Esophagus mucosa (tissue), 1 donor: Measurements from ENCODE around the gene NCK1. TPM values are rescaled to one million over a fixed set of nuclear protein-coding genes. Genes with fewer than 3 reads are reported as not detected.
"Not testable (repeated sequence)": the region's sequence is repeated elsewhere in the genome, so short reads cannot be mapped to it uniquely, and the experiment has no call there.

Experiments used
- ATAC-seq: fragments of 200-7000 bp; cut with Tn5 transposase; one replicate; pipeline ENCODE4 v1.9.1; 2020
- total RNA-seq: library from RNA; stranded (reverse); gene quantifications from one replicate; pipeline ENCODE4 v1.2.4, GENCODE V29; 2023
- donor health status: DM: yes; HTN: yes; CAD: no.

NCK1 gene
- total RNA-seq, 1 donor from 2014 or later = 61.9 TPM

DNA sequence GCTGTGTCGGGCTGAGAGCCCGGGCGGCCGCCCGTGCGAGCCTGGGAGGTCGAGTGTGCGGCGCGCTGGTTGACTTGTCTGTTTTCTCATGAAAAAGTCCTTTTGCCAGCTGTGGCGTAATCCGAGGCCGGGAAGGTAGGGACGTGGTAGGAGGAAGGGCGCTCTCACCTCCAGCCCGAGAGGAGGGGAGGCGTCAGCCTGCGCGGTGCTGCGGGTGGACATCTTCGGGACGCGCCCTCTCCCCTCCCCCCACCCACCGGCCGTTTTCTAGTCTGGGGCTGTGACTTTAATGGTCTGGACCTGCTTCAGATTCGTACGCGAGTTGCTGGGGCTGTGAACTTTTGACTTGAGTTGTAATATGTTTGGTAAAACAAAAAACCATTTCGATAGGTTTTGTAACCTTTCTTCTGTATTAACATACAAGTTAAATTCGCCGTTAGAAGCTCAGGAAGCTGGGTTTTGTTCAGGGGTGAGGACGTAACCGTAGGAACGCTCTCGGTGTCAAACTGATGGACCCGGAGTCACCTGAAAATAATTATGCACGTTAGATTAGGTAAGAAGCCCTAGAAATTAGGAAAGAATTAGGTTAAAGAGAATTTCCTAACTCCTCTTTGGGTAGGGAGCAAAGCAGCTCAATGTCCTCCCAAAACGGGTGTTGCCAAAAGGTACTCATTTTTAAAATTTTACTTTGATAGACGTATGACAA, 762 bp downstream of the NCK1 start:
- peak; percentile 56 for ATAC-seq

DNA sequence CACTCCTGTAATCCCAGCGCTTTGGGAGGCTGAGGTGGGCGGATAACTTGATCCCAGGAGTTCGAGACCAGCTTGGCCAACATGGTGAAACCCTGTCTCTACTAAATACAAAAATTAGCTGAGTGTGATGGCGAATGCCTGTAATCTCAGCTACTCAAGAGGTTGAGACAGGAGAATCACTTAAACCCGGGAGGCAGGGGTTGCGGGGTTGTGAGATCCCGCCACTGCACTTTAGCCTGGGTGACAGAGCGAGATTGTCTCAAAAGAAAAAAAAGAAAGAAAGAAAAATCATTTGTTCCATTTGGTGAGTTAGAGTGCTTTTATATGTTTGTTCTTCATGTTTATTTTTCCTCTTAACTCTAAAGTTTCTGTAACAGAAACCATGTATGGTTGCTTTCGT, 7.3 kb downstream of the NCK1 start:
- no peak for ATAC-seq

GRCh38 chr3:136872258-136872657, 10.2 kb downstream of the NCK1 start:
- ATAC-seq = not testable (repeated sequence)

DNA sequence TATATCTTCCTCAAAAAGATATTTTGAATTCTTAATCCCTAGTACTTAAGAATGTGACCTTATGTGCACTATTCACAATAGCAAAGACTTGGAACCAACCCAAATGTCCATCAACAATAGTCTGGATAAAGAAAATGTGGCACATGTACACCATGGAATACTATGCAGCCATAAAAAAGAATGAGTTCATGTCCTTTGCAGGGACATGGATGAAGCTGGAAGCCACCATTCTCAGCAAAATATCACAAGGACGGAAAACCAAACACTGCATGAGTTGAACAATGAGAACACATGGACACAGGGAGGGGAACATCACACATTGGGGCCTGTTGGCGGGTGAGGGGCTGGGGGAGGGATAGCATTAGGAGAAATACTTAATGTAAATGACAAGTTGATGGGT, 17.5 kb downstream of the NCK1 start:
- not testable (repeated sequence) for ATAC-seq

- ATAC-seq = peak; percentile 46
These were observed 20.6 kb downstream of the NCK1 start for GRCh38 chr3:136882571-136882970.

GRCh38 chr3:136883967-136884720, 22.1 kb downstream of the NCK1 start:
- no peak for ATAC-seq

DNA sequence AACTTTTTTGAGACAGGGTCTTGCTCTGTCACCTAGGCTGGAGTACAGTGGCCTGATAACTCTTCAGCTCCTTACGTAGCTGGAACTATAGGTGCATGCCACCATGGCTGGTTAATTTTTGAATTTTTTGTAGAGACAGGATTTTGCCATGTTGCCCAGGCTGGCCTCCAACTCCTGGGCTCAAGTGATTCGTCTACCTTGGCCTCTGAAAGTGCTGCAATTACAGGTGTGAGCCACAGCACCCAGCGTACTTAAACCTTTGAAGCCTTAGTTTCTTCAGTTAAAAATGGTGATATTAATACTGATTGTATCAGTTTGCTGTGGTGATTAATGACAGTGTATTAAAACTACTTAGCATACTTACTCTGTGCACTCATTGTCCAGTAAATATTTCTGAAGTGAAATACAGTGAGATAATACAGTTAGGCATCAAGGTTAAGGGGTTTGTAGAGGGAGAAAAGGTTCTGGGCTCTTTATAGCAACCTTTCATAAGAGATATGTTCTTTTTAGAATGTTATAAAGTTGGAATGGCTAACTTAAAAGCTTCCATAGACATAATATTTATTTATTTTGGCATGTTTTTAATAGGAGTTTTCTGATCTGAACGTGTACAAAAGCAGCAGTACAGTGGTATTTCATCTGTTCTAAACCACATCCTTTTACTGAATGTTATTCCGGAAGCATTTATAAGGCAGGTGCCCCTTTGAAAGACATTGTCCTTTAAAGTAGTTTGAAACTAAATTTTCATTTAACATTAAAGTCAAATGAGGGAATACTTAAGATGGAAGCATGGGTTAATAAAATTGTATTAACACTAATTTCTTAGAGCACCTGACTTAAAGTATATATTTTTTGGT, 23.6 kb downstream of the NCK1 start:
- no peak for ATAC-seq

GRCh38 chr3:136889947-136890346, 27.9 kb downstream of the NCK1 start:
- no peak for ATAC-seq

GRCh38 chr3:136891934-136892855, 30.2 kb downstream of the NCK1 start:
- peak; percentile 86 for ATAC-seq

GRCh38 chr3:136893848-136894443, 31.9 kb downstream of the NCK1 start:
- peak; percentile 85 for ATAC-seq

DNA sequence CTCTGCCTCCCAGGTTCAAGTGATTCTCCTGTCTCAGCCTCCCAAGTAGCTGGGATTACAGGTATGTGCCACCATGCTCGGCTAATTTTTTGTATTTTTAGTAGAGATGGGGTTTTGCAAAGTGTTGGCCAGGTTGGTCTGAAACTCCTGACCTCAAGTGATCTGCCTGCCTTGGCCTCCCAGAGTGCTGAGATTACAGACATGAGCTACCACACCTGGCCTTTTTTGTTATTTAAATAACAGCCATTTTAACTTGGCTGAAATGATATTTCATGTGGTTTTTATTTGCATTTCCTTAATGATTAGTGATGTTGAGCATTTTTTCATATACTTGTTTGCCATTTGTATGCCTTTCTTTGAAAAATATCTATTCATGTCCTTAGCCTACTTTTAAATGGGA, 35.2 kb downstream of the NCK1 start:
- ATAC-seq = not testable (repeated sequence)

DNA sequence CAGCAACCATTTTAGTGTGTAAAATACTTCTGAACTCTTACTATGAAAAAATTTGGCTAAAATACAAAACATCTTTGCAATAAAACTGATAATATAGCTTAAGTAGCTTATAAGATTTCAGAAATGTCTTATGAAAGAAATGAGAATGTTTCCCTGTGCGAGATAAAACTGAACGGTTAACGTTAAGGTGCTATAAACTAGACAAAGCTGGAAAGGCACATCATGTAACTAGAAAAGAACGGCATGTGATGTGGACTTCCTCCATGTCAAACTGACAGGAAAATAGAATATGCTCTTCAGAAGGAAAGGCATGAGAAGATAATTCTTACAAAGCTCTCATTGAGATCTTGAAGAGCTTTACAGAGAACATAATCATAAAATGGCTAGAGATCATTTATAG, 36.5 kb downstream of the NCK1 start:
- no peak for ATAC-seq

DNA sequence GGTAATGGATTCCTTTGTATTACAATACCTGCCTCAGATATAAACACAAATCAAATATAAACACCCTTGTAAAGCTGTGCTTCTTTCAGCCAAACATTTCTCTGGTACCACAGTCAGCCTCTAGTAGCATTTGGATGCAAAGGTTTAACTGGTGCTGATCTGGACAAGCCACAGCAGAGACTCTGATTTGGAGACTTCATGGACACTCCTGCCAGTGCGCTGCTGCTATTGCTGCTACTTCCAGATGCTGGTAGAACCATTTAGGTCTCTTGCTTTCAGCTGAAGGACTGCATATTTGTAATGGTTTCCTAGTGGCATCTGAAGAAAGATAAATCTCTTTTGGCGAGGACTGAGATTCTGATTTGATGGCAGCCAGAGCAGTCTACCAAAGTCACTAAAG, 36.9 kb downstream of the NCK1 start:
- ATAC-seq = no peak

DNA sequence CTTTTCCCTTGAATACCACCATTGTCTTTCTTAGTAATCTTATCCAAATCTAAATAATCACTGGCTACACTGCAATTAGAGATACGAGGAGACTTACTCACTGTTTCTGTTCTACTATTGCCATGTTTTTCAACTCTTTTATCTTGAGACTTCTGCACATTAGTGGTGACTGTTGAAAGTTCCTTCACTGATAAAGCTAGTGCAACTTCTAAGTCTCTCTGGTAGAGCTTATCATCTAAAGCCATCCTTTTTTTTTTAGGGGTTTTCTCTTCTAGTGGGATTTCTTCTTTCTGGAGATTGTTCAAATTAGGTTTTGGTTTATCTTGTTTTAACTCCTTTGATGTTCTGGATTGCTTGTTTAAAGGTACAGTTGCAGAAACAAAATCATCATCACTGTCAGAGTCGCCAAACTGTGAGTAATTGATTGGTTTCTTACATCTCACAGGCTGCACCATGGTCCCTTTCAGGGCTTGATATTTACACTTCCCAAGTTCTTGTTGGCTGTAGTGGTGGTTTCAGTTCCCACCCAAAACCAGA, 37.7 kb downstream of the NCK1 start:
- ATAC-seq = no peak

- ATAC-seq = not testable (repeated sequence)
These were observed 38.7 kb downstream of the NCK1 start for GRCh38 chr3:136900694-136901093.

DNA sequence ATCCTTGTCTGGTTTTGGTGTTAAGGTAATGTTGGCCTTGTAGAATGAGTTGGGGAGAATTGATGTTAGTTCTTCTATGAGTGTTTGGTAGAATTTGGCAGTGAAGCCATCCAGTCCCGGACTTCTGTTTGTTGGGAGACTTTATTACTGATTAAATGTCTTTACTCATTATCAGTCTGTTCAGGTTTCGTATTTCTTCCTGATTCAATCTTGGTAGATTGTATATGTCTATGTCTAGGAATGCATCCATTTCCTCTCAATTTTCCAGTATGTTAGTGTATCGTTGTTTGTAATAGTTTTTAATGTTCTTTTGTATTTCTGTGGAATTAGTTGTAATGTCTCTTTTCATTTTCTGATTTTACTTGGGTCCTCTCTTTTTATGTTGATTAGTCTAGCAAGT, 39.4 kb downstream of the NCK1 start:
- no peak for ATAC-seq

- ATAC-seq = not testable (repeated sequence)
These were observed 40.5 kb downstream of the NCK1 start for GRCh38 chr3:136902530-136902929.

- no peak for ATAC-seq
These were observed 41.9 kb downstream of the NCK1 start for GRCh38 chr3:136903899-136904298.

DNA sequence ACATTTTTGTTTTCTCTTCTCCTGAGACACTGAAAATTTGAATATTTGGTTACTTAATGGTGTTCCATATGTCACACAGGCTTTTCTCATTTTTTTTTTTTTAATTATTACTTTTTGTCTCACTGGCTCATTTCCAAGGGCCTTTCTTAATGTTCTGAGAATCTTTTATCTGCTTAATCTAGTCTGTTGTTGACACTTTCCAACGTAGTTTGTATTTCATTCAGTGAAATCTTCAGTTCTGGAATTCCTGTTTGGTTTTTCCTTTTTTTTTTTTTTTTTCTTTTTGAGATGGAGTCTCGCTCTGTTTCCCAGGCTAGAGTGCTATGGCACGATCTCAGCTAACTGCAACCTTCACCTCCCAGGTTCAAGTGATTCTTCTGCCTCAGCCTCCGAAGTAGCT, 42.7 kb downstream of the NCK1 start:
- ATAC-seq = no peak

DNA sequence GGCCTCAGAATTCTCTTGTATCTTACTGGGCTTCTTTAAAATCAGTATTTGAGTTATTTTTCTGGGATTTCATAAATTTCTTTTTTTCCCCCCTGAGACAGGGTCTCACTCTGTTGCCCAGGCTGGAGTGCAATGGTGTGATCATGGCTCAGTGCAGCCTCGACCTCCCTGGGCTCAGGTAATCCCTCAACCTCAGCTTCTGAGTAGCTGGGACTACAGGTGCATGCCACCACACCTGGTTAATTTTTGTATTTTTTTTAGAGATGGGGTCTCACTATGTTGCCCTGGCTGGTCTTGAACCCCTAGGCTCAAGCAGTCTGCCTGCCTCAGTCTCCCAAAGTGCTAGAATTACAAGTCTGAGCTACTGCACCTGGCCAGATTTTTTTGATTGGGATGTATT, 43.5 kb downstream of the NCK1 start:
- ATAC-seq = no peak

DNA sequence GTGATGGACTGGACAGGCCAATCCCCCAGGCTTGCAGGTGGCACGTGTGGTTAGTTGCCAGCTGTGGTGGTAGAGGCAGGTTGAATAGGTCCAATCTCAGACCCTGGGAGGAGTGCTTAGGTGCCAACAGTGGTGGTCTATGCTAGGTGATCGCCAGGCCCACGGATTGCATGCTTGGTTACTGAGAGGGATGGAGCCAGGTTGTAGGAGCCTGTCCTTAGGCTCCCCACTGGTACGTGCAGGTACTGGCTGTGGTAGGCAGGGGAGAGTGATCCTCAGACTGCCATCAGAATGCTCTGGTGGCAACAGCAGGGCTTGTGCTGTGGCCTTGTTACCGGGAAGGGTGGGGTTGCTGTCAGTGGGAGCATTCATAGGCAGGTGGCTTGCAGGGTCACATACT, 44.7 kb downstream of the NCK1 start:
- no peak for ATAC-seq
